Endodermal cell (in vitro differentiated cells): Measurements from ENCODE around the gene TMEM72. TPM values are rescaled to one million over a fixed set of nuclear protein-coding genes. Genes with fewer than 3 reads are reported as not detected.

Experiments used
- DNase-seq: peaks from one replicate; pipeline ENCODE4 v3.0.0-alpha.2; 2017
- H3K27ac ChIP-seq: 2 replicates; pipeline ENCODE4 v1.5.1; 2013; ENCODE audit warnings: mild to moderate bottlenecking, low read depth, low read length, moderate library complexity
- H3K27me3 ChIP-seq: 2 replicates; pipeline ENCODE4 v1.6.1; 2013; ENCODE audit warnings: mild to moderate bottlenecking, low read length, moderate library complexity; ENCODE audit not compliant: insufficient read depth, control insufficient read depth, poor library complexity, severe bottlenecking
- H3K36me3 ChIP-seq: 2 replicates; pipeline ENCODE4 v1.7.0; 2013; ENCODE audit warnings: mild to moderate bottlenecking, low read length, moderate library complexity; ENCODE audit not compliant: control insufficient read depth, insufficient read depth
- H3K4me1 ChIP-seq: one replicate; pipeline ENCODE4 v1.7.0; 2013; ENCODE audit warnings: low read length; ENCODE audit not compliant: control insufficient read depth, insufficient read depth
- H3K4me3 ChIP-seq: 2 replicates; pipeline ENCODE4 v1.5.1; 2013; ENCODE audit warnings: mild to moderate bottlenecking, low read length, moderate library complexity
- H3K9ac ChIP-seq: 2 replicates; pipeline ENCODE4 v1.6.1; 2013; ENCODE audit warnings: mild to moderate bottlenecking, low read length, moderate library complexity; ENCODE audit not compliant: poor library complexity, severe bottlenecking; ENCODE audit errors: extremely low read depth
- H3K9me3 ChIP-seq: 2 replicates; pipeline ENCODE4 v1.6.1; 2013; ENCODE audit warnings: mild to moderate bottlenecking, low read length, moderate library complexity; ENCODE audit not compliant: control insufficient read depth
- H3K27ac Mint-ChIP-seq: 2 replicates; pipeline ENCODE4 v1.8.0; 2020; ENCODE audit warnings: mixed read lengths
- H3K27me3 Mint-ChIP-seq: 2 replicates; pipeline ENCODE4 v1.8.0; 2021; ENCODE audit warnings: mild to moderate bottlenecking, mixed read lengths; ENCODE audit not compliant: insufficient read depth
- H3K36me3 Mint-ChIP-seq: 2 replicates; pipeline ENCODE4 v1.8.0; 2020; ENCODE audit warnings: low read depth, mixed read lengths
- H3K4me1 Mint-ChIP-seq: 2 replicates; pipeline ENCODE4 v1.8.0; 2020; ENCODE audit warnings: mixed read lengths
- H3K4me3 Mint-ChIP-seq: 2 replicates; pipeline ENCODE4 v1.8.0; 2020; ENCODE audit warnings: mild to moderate bottlenecking, moderate library complexity, mixed read lengths
- H3K9me3 Mint-ChIP-seq: 2 replicates; pipeline ENCODE4 v1.8.0; 2020; ENCODE audit warnings: mild to moderate bottlenecking, mixed read lengths
- WGBS, 2 experiments: methylation state at CpG; one replicate each; pipeline versions ENCODE4 v1.1.5 to v1.1.7; 2013; ENCODE audit warnings: missing lambda C conversion rate in 2 of 2, mixed read lengths in 1 of 2; ENCODE audit not compliant: insufficient coverage in 1 of 2, insufficient read length in 1 of 2; 5-methylcytosine and 5-hydroxymethylcytosine counted together
- total RNA-seq, 2 donors: library from RNA; stranded (reverse); fragmentation: NEBNext Ultra II Directional in 1 of 2; extraction: Animal tissue kit (Norgen Biotek cat#: 25700) in 1 of 2; gene quantifications; 2 replicates in 1 of 2; 3 replicates in 1 of 2; pipeline ENCODE4 v1.2.1, GENCODE V29; 2021
- TF ChIP-seq, protein P1 (sequence below): fragments of 200-600 bp; sonication (generic); conservative IDR thresholded peaks from 2 replicates; pipeline ENCODE4 v1.5.0; 2021; ENCODE audit warnings: antibody characterized with exemption, mild to moderate bottlenecking

Gene TMEM72
- total RNA-seq, 2 donors from 2014 or later = not detected

DNA sequence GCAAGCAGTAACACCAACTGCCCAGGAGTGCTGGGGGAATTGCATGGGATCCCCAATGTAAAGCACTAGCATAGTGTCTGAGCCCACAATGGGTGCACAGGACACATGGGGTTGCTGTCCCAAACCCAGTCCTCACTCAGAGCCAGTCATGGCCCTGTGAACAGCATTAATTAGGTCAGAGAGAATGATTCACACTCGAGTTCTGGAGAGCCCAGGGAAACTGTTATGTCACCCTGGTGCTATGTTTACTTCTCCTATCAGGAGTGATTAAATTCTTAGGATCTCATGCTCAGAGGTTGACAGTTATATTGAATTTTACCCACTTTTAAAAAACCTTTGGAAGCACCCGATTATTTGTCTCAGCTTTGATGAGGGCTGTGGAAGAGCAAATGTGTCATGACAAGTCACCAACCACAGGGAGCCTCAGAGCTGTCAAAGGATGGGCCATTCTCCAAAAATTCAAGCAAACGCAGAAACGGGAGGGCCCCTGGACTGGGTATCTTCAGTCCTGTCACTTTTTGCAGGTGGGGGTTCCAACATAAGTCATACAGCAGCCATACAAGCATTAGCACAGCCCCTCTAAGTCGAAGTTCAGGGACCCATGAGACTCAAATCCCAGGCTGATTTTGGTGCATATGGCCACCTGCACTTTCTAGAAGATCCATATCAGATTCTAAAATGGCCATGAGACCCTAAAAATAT, 47.2 kb downstream of the TMEM72 start:
- Mint-ChIP-seq H3K27ac (no peak overlapping the region), H3K4me3 (peak overlapping the region; percentile 74), H3K4me1 (peaks cover 23% of the 10 kb centered on the region), H3K36me3 (peaks cover 8% of the 10 kb centered on the region), H3K9me3 (peaks cover 2% of the 10 kb centered on the region), H3K27me3 (peaks cover 18% of the 10 kb centered on the region)
- Histone ChIP-seq H3K36me3 (no peaks in the 10 kb centered on the region), H3K27ac (no peak overlapping the region), H3K9ac (peak overlapping the region; percentile 64), H3K27me3 (peaks cover 9% of the 10 kb centered on the region), H3K4me1 (peaks cover 5% of the 10 kb centered on the region), H3K4me3 (peak overlapping the region; percentile 94), H3K9me3 (no peaks in the 10 kb centered on the region)
- WGBS, 2 experiments = 67 to 69% methylated on average over 2 to 5 of the region's 5 CpGs
- TF ChIP-seq, protein P1, sequence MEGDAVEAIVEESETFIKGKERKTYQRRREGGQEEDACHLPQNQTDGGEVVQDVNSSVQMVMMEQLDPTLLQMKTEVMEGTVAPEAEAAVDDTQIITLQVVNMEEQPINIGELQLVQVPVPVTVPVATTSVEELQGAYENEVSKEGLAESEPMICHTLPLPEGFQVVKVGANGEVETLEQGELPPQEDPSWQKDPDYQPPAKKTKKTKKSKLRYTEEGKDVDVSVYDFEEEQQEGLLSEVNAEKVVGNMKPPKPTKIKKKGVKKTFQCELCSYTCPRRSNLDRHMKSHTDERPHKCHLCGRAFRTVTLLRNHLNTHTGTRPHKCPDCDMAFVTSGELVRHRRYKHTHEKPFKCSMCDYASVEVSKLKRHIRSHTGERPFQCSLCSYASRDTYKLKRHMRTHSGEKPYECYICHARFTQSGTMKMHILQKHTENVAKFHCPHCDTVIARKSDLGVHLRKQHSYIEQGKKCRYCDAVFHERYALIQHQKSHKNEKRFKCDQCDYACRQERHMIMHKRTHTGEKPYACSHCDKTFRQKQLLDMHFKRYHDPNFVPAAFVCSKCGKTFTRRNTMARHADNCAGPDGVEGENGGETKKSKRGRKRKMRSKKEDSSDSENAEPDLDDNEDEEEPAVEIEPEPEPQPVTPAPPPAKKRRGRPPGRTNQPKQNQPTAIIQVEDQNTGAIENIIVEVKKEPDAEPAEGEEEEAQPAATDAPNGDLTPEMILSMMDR = no peak
- DNase-seq = peak; percentile 38

DNA sequence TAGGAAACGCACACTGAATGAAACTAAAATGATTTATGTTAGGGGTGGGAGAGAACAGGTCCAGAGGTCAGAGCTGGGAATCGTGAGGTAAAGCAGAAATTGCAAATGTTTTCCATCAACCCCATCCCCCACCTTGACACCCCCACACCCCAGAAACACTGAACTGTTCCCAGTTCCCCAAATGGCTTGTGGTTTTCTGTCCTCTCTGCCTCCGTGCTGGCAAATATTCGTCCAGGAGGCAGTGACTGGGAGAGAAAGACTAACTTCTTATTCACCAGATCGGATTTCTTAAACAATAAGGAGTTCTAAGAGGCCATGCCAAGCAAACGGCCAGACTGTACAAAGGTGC, 47.7 kb downstream of the TMEM72 start:
- Histone ChIP-seq H3K9me3 (no peaks in the 10 kb centered on the region), H3K4me1 (peaks cover 6% of the 10 kb centered on the region), H3K36me3 (no peaks in the 10 kb centered on the region), H3K27ac (peak overlapping the region; percentile 72), H3K9ac (peak overlapping the region; percentile 64), H3K27me3 (peaks cover 9% of the 10 kb centered on the region), H3K4me3 (peak overlapping the region; percentile 94)
- WGBS, 2 experiments = 0 to 17% methylated on average over 1 to 5 of the region's 6 CpGs
- Mint-ChIP-seq H3K36me3 (peaks cover 8% of the 10 kb centered on the region), H3K9me3 (peaks cover 2% of the 10 kb centered on the region), H3K27me3 (peaks cover 18% of the 10 kb centered on the region), H3K27ac (peak overlapping the region; percentile 91), H3K4me3 (peak overlapping the region; percentile 74), H3K4me1 (peaks cover 26% of the 10 kb centered on the region)
- TF ChIP-seq, protein P1 = no peak
- no peak for DNase-seq

DNA sequence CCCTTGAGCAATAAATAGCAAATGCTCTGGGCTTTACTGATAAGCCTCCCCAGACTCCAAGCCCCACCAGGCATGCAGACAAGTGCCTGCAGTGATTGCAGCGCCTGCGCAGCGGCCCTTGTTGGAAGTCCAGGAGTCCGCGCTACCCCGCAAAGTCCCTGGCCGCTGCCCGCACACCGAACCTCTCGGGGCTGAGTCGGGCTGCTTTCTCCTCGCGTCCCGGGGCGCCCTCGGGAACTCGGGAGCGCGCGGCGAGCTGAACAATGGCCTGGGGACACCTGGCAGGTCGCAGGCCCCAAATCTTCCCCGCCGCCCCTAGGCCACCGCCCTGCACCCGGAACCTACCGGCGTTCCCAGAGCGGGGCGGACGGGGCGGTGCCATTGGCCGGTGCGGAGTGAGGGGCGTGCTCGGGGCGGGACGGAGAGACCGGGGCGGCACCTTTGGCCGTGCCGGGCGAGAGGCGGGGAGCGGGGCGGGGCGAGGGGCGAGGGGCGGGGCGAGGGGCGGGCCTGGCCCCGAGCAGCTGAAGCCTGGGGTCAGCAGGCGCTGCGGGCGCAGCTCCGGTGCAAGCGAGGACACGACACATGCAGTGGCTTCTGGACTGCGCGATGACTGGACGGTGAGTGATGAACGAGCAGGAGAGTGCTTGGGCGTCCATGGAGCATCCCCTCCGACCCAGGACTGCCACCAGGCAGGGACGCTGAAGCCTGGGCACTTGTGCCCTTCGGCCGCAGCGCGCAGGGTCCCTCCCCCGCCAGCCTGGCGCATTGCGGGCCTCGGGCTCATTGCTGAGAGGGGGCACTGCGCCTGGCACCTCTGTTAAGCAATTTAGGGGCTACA, 48.3 kb downstream of the TMEM72 start, which contains the start of gene RASSF4:
RASSF4 (plus strand) TSS at position 556 of the 841 bp plus-strand sequence. CDS start 10,401 bp downstream, outside the sequence.
- TF ChIP-seq, protein P1 = no peak
- Histone ChIP-seq H3K9ac (peak within 1 kb of the TSS; percentile 64), H3K36me3 (no peaks in the 10 kb centered on the region), H3K27ac (peak within 1 kb of the TSS; percentile 72), H3K4me1 (peaks cover 12% of the 10 kb centered on the region), H3K9me3 (no peaks in the 10 kb centered on the region), H3K27me3 (peaks cover 9% of the 10 kb centered on the region), H3K4me3 (peak within 1 kb of the TSS; percentile 94)
- Mint-ChIP-seq H3K36me3 (peaks cover 8% of the 10 kb centered on the region), H3K9me3 (peaks cover 2% of the 10 kb centered on the region), H3K27ac (peak within 1 kb of the TSS; percentile 91), H3K4me1 (peaks cover 32% of the 10 kb centered on the region), H3K4me3 (peak within 1 kb of the TSS; percentile 74), H3K27me3 (peaks cover 18% of the 10 kb centered on the region)
- WGBS, 2 experiments = 2 to 12% methylated on average over 23 to 74 of the region's 74 CpGs
- DNase-seq = peak; percentile 98
